ENCODE results near the gene SLC39A1.

GRCh38 chr1:153958111-153958960, 5.0 kb downstream of the SLC39A1 start, which contains the start of gene CRTC2:
- no peak for TF ChIP-seq ZSCAN20 (CRISPR knock-in tag; IDR thresholded peaks at IDR 0.05)
- TF ChIP-seq TP53 (CRISPR knock-in tag; IDR thresholded peaks at IDR 0.05): no peak
- no peak for TF ChIP-seq CTCF (IDR thresholded peaks at IDR 0.05)

Measured in A549 (cell line).